Activated CD8-positive, alpha-beta T cell treated with anti-CD3 and anti-CD28 coated beads for 36 hours (primary cell): ENCODE results near the gene WBP1. TPM values are rescaled to one million over a fixed set of nuclear protein-coding genes. Genes with fewer than 3 reads are reported as not detected.
"Not testable (repeated sequence)": the region's sequence is repeated elsewhere in the genome, so short reads cannot be mapped to it uniquely, and the experiment has no call there.

ENCODE experiments used
- ATAC-seq: fragments of 200-7000 bp; cut with Tn5 transposase; one replicate; pipeline ENCODE4 v1.10.0; 2021; ENCODE audit warnings: mild to moderate bottlenecking, moderate library complexity
- CTCF ChIA-PET: fragments of 350-600 bp; sonication (Branson Sonifier 250); formaldehyde crosslinking; loops from one replicate; lab custom pipeline; 2021; ENCODE audit warnings: antibody characterized with exemption; lab: Charles Lee
- POLR2A ChIA-PET: fragments of 350-600 bp; sonication (Branson Sonifier 250); formaldehyde crosslinking; loops from one replicate; lab custom pipeline; 2021; ENCODE audit warnings: antibody characterized with exemption; lab: Charles Lee
- DNase-seq: peaks from one replicate; pipeline ENCODE4 v3.0.0-alpha.2; 2020
- H3K27ac Mint-ChIP-seq: one replicate; pipeline ENCODE4 v1.8.0; 2021; ENCODE audit warnings: mild to moderate bottlenecking, mixed read lengths
- H3K27me3 Mint-ChIP-seq: one replicate; pipeline ENCODE4 v1.8.0; 2021; ENCODE audit warnings: mixed read lengths
- H3K36me3 Mint-ChIP-seq: one replicate; pipeline ENCODE4 v1.8.0; 2021; ENCODE audit warnings: low read depth, mixed read lengths
- H3K4me1 Mint-ChIP-seq: one replicate; pipeline ENCODE4 v1.8.0; 2021; ENCODE audit warnings: low read depth, mixed read lengths
- H3K4me3 Mint-ChIP-seq: one replicate; pipeline ENCODE4 v1.8.0; 2021; ENCODE audit warnings: mild to moderate bottlenecking, moderate library complexity, mixed read lengths
- H3K9me3 Mint-ChIP-seq: one replicate; pipeline ENCODE4 v1.8.0; 2021; ENCODE audit warnings: mixed read lengths
- CTCF ChIP-seq: fragments of 200-600 bp; IDR thresholded peaks from one replicate; pipeline ENCODE4 v1.8.0; 2022; ENCODE audit warnings: antibody characterized with exemption, mild to moderate bottlenecking
- intact Hi-C: fragments of 100-400 bp; cut with micrococcal nuclease; formaldehyde crosslinking; loops from one replicate; pipeline ENCODE4 v1.10.0; 2022
- total RNA-seq, 2 experiments: library from RNA; stranded (reverse); gene quantifications; one replicate each; pipeline ENCODE4 v1.2.3, GENCODE V29; 2021

Gene WBP1
- total RNA-seq, 2 experiments from 2014 or later, result 20.3 to 23.0 TPM

DNA sequence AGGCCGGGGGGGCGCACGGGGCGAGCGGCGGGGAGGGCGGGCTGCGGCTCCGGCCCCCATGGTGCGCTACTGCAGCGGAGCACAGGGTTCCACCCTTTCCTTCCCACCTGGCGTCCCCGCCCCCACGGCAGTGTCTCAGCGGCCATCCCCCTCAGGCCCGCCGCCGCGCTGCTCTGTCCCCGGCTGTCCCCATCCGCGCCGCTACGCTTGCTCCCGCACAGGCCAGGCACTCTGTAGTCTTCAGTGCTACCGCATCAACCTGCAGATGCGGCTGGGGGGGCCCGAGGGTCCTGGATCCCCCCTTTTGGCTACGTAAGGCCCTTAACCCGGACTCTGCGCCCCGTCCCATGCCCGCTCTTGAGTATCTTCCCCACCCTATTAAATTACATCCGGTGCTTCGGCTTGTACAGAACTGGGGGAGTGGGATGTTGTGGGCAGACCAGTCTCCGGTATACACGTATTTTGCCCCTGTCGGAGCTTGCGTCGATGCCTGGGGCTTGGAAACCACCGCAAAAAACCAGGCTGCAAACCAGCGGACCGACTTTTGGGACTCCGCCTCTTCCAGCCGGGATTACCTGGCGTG lies 598 bp upstream of the WBP1 start:
- H3K36me3 Mint-ChIP-seq, result peaks cover 20% of the 10 kb centered on the region
- H3K4me1 Mint-ChIP-seq, result peaks cover 44% of the 10 kb centered on the region

GRCh38 chr2:74458938-74459363 lies 713 bp downstream of the WBP1 start:
- Mint-ChIP-seq H3K27ac (peak overlapping the region; percentile 99), H3K4me1 (peaks cover 44% of the 10 kb centered on the region), H3K4me3 (peak overlapping the region; percentile 98), H3K9me3 (no peaks in the 10 kb centered on the region), H3K36me3 (peaks cover 25% of the 10 kb centered on the region), H3K27me3 (no peaks in the 10 kb centered on the region)
- POLR2A ChIA-PET, result interaction anchor here (1.0 to 5.6 kb wide), 9 partner anchors 8 to 74 kb away, joined by 3 to 48 read pairs (median 14); partner anchors contain the start of genes AUP1, C2orf81, CCDC142 and HTRA2
- intact Hi-C loops, result no loop called here
- no peak for TF ChIP-seq CTCF
- DNase-seq (no peak), ATAC-seq (no peak)
- CTCF ChIA-PET, result interaction anchor here (0.7 to 4.1 kb wide), 8 partner anchors 9 to 130 kb away, joined by 3 to 30 read pairs (median 5); partner anchors contain the start of genes AUP1, CCDC142, HTRA2 and TTC31

More for the DNA sequence above, 598 bp upstream of the WBP1 start:
- Mint-ChIP-seq H3K27ac (peak overlapping the region; percentile 99), H3K4me3 (peak overlapping the region; percentile 98), H3K9me3 (no peaks in the 10 kb centered on the region), H3K27me3 (no peaks in the 10 kb centered on the region)
- no peak for TF ChIP-seq CTCF
- CTCF ChIA-PET, result interaction anchor here (0.9 to 4.1 kb wide), 8 partner anchors 9 to 208 kb away, joined by 3 to 40 read pairs (median 8); partner anchors contain the start of genes AUP1, CCDC142, HTRA2 and MRPL53
- POLR2A ChIA-PET, result interaction anchor here (1.0 to 5.6 kb wide), 11 partner anchors 10 to 73 kb away, joined by 3 to 48 read pairs (median 10); partner anchors contain the start of genes AUP1, C2orf81, CCDC142 and HTRA2
- ATAC-seq, result peak; percentile 46
- peak; percentile 90 for DNase-seq
- intact Hi-C loops, result no loop called here

- H3K27me3 Mint-ChIP-seq, DNase-seq, H3K9me3 Mint-ChIP-seq, ATAC-seq, intact Hi-C loops: not testable (repeated sequence)
- POLR2A ChIA-PET, result interaction anchor here (0.5 to 5.6 kb wide), 6 partner anchors 8 to 704 kb away, joined by 3 to 48 read pairs (median 16); partner anchors contain the start of genes CCDC142, LBX2, MRPL53 and TTC31
- H3K4me3 Mint-ChIP-seq, result peak overlapping the region; percentile 98
- H3K4me1 Mint-ChIP-seq, result peaks cover 43% of the 10 kb centered on the region
- CTCF ChIA-PET, result interaction anchor here (0.7 to 4.1 kb wide), 7 partner anchors 8 to 129 kb away, joined by 3 to 30 read pairs (median 6); partner anchors contain the start of genes AUP1, CCDC142, HTRA2 and TTC31
- peaks cover 27% of the 10 kb centered on the region for H3K36me3 Mint-ChIP-seq
- peak overlapping the region; percentile 43 for H3K27ac Mint-ChIP-seq
These were observed 1.4 kb downstream of the WBP1 start for GRCh38 chr2:74459503-74460118.

GRCh38 chr2:74460187-74460586 lies 1.9 kb downstream of the WBP1 start:
- H3K9me3 Mint-ChIP-seq, H3K27me3 Mint-ChIP-seq, DNase-seq, intact Hi-C loops, ATAC-seq, H3K27ac Mint-ChIP-seq: not testable (repeated sequence)
- CTCF ChIA-PET, result interaction anchor here (1.8 to 4.1 kb wide), 3 partner anchors 12 to 72 kb away, joined by 4 to 30 read pairs (median 8); partner anchors contain the start of genes AUP1, HTRA2 and MRPL53
- H3K36me3 Mint-ChIP-seq, result peaks cover 24% of the 10 kb centered on the region
- H3K4me1 Mint-ChIP-seq, result peaks cover 42% of the 10 kb centered on the region
- POLR2A ChIA-PET, result interaction anchor here (2.9 to 4.1 kb wide), 3 partner anchors 7 to 40 kb away, joined by 10 to 25 read pairs (median 21); partner anchors contain the start of genes LBX2 and MRPL53
- peak overlapping the region; percentile 98 for H3K4me3 Mint-ChIP-seq

DNA sequence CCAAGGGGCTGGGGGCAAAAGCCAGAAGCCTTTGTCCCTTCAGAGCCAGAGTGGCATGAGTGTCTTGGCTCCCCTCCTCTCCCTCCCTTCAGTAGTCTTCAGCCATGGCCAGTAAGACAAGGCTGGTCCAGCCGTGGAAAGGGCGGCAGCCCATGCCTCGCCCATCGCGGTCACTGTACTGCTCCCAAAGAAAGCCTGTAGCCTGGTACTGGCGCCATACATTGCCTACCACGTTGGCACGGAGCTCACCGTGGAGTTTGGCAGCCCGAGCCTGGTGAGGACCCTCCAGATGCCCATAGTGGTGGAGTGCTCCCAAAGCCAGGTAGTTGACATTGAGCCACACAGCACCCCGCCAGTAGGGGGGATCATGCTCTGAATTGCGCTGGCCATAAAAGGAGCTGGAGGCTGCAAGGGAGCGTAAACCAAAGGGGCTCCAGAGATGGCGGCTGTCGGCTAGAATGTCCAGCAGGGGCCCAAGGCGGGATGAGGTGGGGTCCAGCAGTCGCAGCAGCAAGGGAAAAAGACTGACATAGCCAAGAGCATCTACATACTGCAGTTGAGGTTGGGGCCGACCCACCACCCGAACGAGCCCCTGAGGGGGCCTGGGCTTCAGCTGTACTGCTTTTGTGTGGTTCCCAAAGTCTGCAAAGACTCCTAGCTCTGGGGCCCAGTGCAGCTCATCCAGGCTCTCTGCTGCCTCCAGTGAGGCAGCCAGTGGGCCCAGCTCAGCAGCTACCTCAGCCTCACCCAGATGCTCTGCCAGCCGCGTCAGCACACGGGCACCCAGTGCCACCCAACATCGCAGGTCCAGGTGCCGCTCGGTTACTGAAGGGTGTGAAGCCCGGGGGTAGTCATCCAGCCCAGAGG lies 3.2 kb downstream of the WBP1 start:
- ATAC-seq (no peak), DNase-seq (peak; percentile 49)
- Mint-ChIP-seq H3K27me3 (no peaks in the 10 kb centered on the region), H3K4me1 (peaks cover 33% of the 10 kb centered on the region), H3K4me3 (no peak overlapping the region), H3K27ac (no peak overlapping the region), H3K36me3 (peaks cover 16% of the 10 kb centered on the region), H3K9me3 (no peaks in the 10 kb centered on the region)
- intact Hi-C loops, result loop anchor here (2.0 kb wide), 1 partner anchor 15 kb away; no protein-coding TSS in a partner anchor
- TF ChIP-seq CTCF, result peak; percentile 6
- CTCF ChIA-PET, result interaction anchor here (0.7 to 2.5 kb wide), 4 partner anchors 9 to 71 kb away, joined by 3 to 8 read pairs (median 4); partner anchors contain the start of gene MRPL53
- POLR2A ChIA-PET, result interaction anchor here (0.8 to 3.6 kb wide), 3 partner anchors 10 to 11 kb away, joined by 3 to 25 read pairs (median 5); partner anchors contain the start of gene MRPL53
